Naive B cell (primary cell): ENCODE results near the gene LACTB. TPM values are rescaled to one million over a fixed set of nuclear protein-coding genes. Genes with fewer than 3 reads are reported as not detected.

Experiments
- ATAC-seq, 2 donors: fragments of 150-1000 bp; cut with Tn5 transposase; 2 replicates each; pipeline ENCODE4 v1.10.0; 2021; ENCODE audit warnings: low read depth in 2 of 2, mild to moderate bottlenecking in 2 of 2, moderate library complexity in 2 of 2
- DNase-seq: peaks from one replicate; pipeline ENCODE4 v3.0.0; 2022
- H3K27ac Mint-ChIP-seq, 6 donors: one replicate each; pipeline ENCODE4 v1.8.0; 2020 to 2022; ENCODE audit warnings: mild to moderate bottlenecking in 6 of 6, mixed read lengths in 6 of 6, moderate library complexity in 5 of 6, inconsistent platforms in 2 of 6
- H3K27me3 Mint-ChIP-seq, 3 donors: one replicate each; pipeline ENCODE4 v1.8.0; 2021 to 2022; ENCODE audit warnings: mixed read lengths in 3 of 3, mild to moderate bottlenecking in 1 of 3
- H3K36me3 Mint-ChIP-seq, 2 donors: one replicate each; pipeline ENCODE4 v1.8.0; 2020 to 2022; ENCODE audit warnings: mixed read lengths in 2 of 2, inconsistent platforms in 1 of 2, mild to moderate bottlenecking in 1 of 2
- H3K4me1 Mint-ChIP-seq, 3 donors: one replicate each; pipeline ENCODE4 v1.8.0; 2020 to 2022; ENCODE audit warnings: mixed read lengths in 3 of 3, inconsistent platforms in 1 of 3, mild to moderate bottlenecking in 1 of 3, moderate library complexity in 1 of 3
- H3K4me3 Mint-ChIP-seq, 8 donors: one replicate each; pipeline ENCODE4 v1.8.0; 2020 to 2022; ENCODE audit warnings: mild to moderate bottlenecking in 8 of 8, mixed read lengths in 8 of 8, moderate library complexity in 8 of 8, inconsistent platforms in 2 of 8
- H3K9me3 Mint-ChIP-seq, 7 donors: one replicate each; pipeline ENCODE4 v1.8.0; 2020 to 2022; ENCODE audit warnings: mixed read lengths in 7 of 7, mild to moderate bottlenecking in 5 of 7, inconsistent platforms in 2 of 7, moderate library complexity in 1 of 7
- polyA plus RNA-seq, 6 donors: library from polyadenylated mRNA; unstranded; fragments of 300-500 nt; fragmentation: Illumina TruSeq; gene quantifications; one replicate each; pipeline ENCODE4 v1.2.3, GENCODE V29; 2021; ENCODE audit warnings: low read depth in 6 of 6

Gene LACTB
- polyA plus RNA-seq = 10 to 100 TPM in 5 of 6 donors, 1 to 10 TPM in 1; 9.0 to 22.2 (median 16.1) TPM

- H3K36me3 Mint-ChIP-seq = peaks cover 5 to 11% of the 10 kb centered on the region in 2 donors
- DNase-seq (peak; percentile 75), ATAC-seq (peak; percentile 87)
- H3K4me1 Mint-ChIP-seq = peaks cover 11 to 26% (median 23%) of the 10 kb centered on the region in 3 donors
- peak within 1 kb of the TSS; percentile 86 to 98 (median 94) for H3K27ac Mint-ChIP-seq
- H3K4me3 Mint-ChIP-seq = peak within 1 kb of the TSS; percentile 80 to 96 (median 92)
- H3K27me3 Mint-ChIP-seq = no peaks in the 10 kb centered on the region
- peaks cover 8 to 21% (median 15%) of the 10 kb centered on the region in 7 donors for H3K9me3 Mint-ChIP-seq
Measured at GRCh38 chr15:63121382-63122001, at the start of gene LACTB. Gene LACTB, plus strand, starts transcription at chr15:63121861. Its CDS starts 11 bp downstream, at chr15:63121872.

GRCh38 chr15:63072023-63072650 is 49.5 kb upstream of the LACTB start:
- H3K27ac Mint-ChIP-seq = no peak overlapping the region
- ATAC-seq (no peak), DNase-seq (no peak)
- H3K36me3 Mint-ChIP-seq = peaks cover 0 to 3% of the 10 kb centered on the region in 2 donors
- no peaks in the 10 kb centered on the region for H3K9me3 Mint-ChIP-seq
- H3K4me3 Mint-ChIP-seq = no peak overlapping the region
- H3K27me3 Mint-ChIP-seq = no peaks in the 10 kb centered on the region
- no peaks in the 10 kb centered on the region for H3K4me1 Mint-ChIP-seq

GRCh38 chr15:63072809-63073277 is 48.8 kb upstream of the LACTB start:
- DNase-seq (no peak), ATAC-seq (no peak)
- H3K4me1 Mint-ChIP-seq = no peaks in the 10 kb centered on the region
- H3K9me3 Mint-ChIP-seq = no peaks in the 10 kb centered on the region
- H3K27me3 Mint-ChIP-seq = peaks cover 0 to 5% (median 0%) of the 10 kb centered on the region in 3 donors
- no peaks in the 10 kb centered on the region for H3K36me3 Mint-ChIP-seq
- no peak overlapping the region for H3K27ac Mint-ChIP-seq
- no peak overlapping the region for H3K4me3 Mint-ChIP-seq

- DNase-seq = no peak
- Mint-ChIP-seq H3K9me3 (no peaks in the 10 kb centered on the region), H3K4me1 (no peaks in the 10 kb centered on the region), H3K27ac (peak overlapping the region in 2 of 6 donors; percentile 24 to 50), H3K4me3 (no peak overlapping the region), H3K27me3 (peaks cover 0 to 6% (median 0%) of the 10 kb centered on the region in 3 donors), H3K36me3 (no peaks in the 10 kb centered on the region)
- ATAC-seq = no peak
Measured at GRCh38 chr15:63073497-63074172, 48.0 kb upstream of the LACTB start.

GRCh38 chr15:63075015-63075983 is 46.4 kb upstream of the LACTB start:
- no peak for DNase-seq
- H3K36me3 Mint-ChIP-seq = no peaks in the 10 kb centered on the region
- peak overlapping the region in 1 of 6 donors; percentile 64 for H3K27ac Mint-ChIP-seq
- no peaks in the 10 kb centered on the region for H3K9me3 Mint-ChIP-seq
- peaks cover 0 to 13% (median 12%) of the 10 kb centered on the region in 3 donors for H3K27me3 Mint-ChIP-seq
- ATAC-seq = no peak
- no peaks in the 10 kb centered on the region for H3K4me1 Mint-ChIP-seq
- H3K4me3 Mint-ChIP-seq = no peak overlapping the region

- no peak overlapping the region for H3K4me3 Mint-ChIP-seq
- H3K4me1 Mint-ChIP-seq = no peaks in the 10 kb centered on the region
- ATAC-seq (no peak), DNase-seq (no peak)
- H3K27me3 Mint-ChIP-seq = peaks cover 0 to 20% (median 12%) of the 10 kb centered on the region in 3 donors
- no peaks in the 10 kb centered on the region for H3K36me3 Mint-ChIP-seq
- H3K27ac Mint-ChIP-seq = peak overlapping the region in 2 of 6 donors; percentile 59 to 64
- no peaks in the 10 kb centered on the region for H3K9me3 Mint-ChIP-seq
Measured at GRCh38 chr15:63075984-63076713, 45.5 kb upstream of the LACTB start.

- peaks cover 3 to 20% (median 12%) of the 10 kb centered on the region in 3 donors for H3K27me3 Mint-ChIP-seq
- DNase-seq = no peak
- H3K36me3 Mint-ChIP-seq = no peaks in the 10 kb centered on the region
- no peak for ATAC-seq
- H3K4me1 Mint-ChIP-seq = no peaks in the 10 kb centered on the region
- H3K27ac Mint-ChIP-seq = no peak overlapping the region
- no peaks in the 10 kb centered on the region for H3K9me3 Mint-ChIP-seq
- H3K4me3 Mint-ChIP-seq = no peak overlapping the region
Measured at GRCh38 chr15:63076714-63077046, 45.0 kb upstream of the LACTB start.

GRCh38 chr15:63077952-63078351 is 43.7 kb upstream of the LACTB start:
- H3K27ac Mint-ChIP-seq = no peak overlapping the region
- no peak overlapping the region for H3K4me3 Mint-ChIP-seq
- H3K4me1 Mint-ChIP-seq = no peaks in the 10 kb centered on the region
- H3K9me3 Mint-ChIP-seq = no peaks in the 10 kb centered on the region
- ATAC-seq (no peak), DNase-seq (no peak)
- no peaks in the 10 kb centered on the region for H3K36me3 Mint-ChIP-seq
- peaks cover 5 to 21% (median 12%) of the 10 kb centered on the region in 3 donors for H3K27me3 Mint-ChIP-seq

- Mint-ChIP-seq H3K4me1 (no peaks in the 10 kb centered on the region), H3K27me3 (peaks cover 5 to 26% (median 12%) of the 10 kb centered on the region in 3 donors), H3K9me3 (no peaks in the 10 kb centered on the region), H3K36me3 (no peaks in the 10 kb centered on the region), H3K27ac (no peak overlapping the region), H3K4me3 (no peak overlapping the region)
- ATAC-seq = no peak
- DNase-seq = no peak
Measured at GRCh38 chr15:63079947-63080626, 41.6 kb upstream of the LACTB start.

- H3K4me1 Mint-ChIP-seq = no peaks in the 10 kb centered on the region
- DNase-seq (no peak), ATAC-seq (no peak)
- no peak overlapping the region for H3K4me3 Mint-ChIP-seq
- no peaks in the 10 kb centered on the region for H3K9me3 Mint-ChIP-seq
- peaks cover 5 to 26% (median 12%) of the 10 kb centered on the region in 3 donors for H3K27me3 Mint-ChIP-seq
- no peak overlapping the region for H3K27ac Mint-ChIP-seq
- no peaks in the 10 kb centered on the region for H3K36me3 Mint-ChIP-seq
Measured at GRCh38 chr15:63080634-63081250, 40.9 kb upstream of the LACTB start.

GRCh38 chr15:63082366-63082765 is 39.3 kb upstream of the LACTB start:
- no peaks in the 10 kb centered on the region for H3K36me3 Mint-ChIP-seq
- no peak overlapping the region for H3K4me3 Mint-ChIP-seq
- peaks cover 5 to 26% (median 12%) of the 10 kb centered on the region in 3 donors for H3K27me3 Mint-ChIP-seq

GRCh38 chr15:63083044-63083443 is 38.6 kb upstream of the LACTB start:
- H3K36me3 Mint-ChIP-seq = no peaks in the 10 kb centered on the region
- H3K27ac Mint-ChIP-seq = no peak overlapping the region
- ATAC-seq (no peak), DNase-seq (no peak)
- H3K4me3 Mint-ChIP-seq = no peak overlapping the region
- H3K27me3 Mint-ChIP-seq = peaks cover 5 to 20% (median 12%) of the 10 kb centered on the region in 3 donors
- H3K4me1 Mint-ChIP-seq = no peaks in the 10 kb centered on the region
- no peaks in the 10 kb centered on the region for H3K9me3 Mint-ChIP-seq

More at GRCh38 chr15:63082366-63082765, 39.3 kb upstream of the LACTB start:
- ATAC-seq = no peak
- H3K27ac Mint-ChIP-seq = no peak overlapping the region
- no peak for DNase-seq
- H3K9me3 Mint-ChIP-seq = no peaks in the 10 kb centered on the region
- H3K4me1 Mint-ChIP-seq = no peaks in the 10 kb centered on the region
